HG03060 (cell line): ENCODE data around the gene TCHHL1.
"Not testable (repeated sequence)": the region's sequence is repeated elsewhere in the genome, so short reads cannot be mapped to it uniquely, and the experiment has no call there.

Source experiments
- ATAC-seq: cut with Tn5 transposase; IDR thresholded peaks from one replicate; pipeline ENCODE4 v1.9.1; 2021; ENCODE audit warnings: low read depth, moderate number of reproducible peaks; ENCODE audit not compliant: unreplicated experiment

TCHHL1 gene

DNA sequence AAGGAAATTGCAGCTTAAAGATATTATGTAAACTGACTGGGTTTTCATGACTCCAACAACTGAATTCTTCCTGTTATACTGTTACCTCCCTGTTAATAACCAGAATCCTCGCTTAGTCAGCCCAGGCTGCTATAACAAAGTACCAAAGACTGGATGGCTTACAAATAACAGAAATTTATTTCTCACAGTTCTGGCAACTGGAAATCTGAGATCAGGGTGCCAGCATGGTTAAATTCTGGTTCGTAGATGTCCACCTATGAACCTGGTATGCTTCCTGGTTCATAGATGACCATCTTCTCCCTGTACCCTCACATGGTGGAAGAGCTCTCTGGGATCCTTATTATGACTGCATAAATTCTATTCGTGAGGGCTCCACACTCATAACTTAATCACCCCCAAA is 8.1 kb upstream of the TCHHL1 start:
- no peak for ATAC-seq

DNA sequence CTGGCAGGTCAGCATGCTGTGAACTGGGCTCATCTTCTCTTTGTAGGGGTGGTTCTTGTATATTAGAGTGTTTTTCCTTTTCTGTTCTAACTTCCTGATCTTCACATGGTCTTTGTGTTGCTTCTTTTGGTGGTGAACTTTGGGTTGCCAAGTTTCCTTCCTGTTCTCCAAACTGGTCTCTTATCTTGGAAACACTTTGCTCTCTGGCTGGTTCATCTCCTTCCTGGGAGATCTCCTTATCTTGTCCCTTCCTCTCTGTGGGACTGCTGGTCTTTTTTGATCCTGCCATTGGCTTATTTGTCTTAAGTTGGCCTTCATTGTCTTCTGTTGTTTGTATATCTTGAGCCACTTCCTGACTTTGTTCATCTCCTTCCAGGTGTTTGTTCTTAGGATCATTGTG is 2.1 kb downstream of the TCHHL1 start:
- ATAC-seq, result no peak

DNA sequence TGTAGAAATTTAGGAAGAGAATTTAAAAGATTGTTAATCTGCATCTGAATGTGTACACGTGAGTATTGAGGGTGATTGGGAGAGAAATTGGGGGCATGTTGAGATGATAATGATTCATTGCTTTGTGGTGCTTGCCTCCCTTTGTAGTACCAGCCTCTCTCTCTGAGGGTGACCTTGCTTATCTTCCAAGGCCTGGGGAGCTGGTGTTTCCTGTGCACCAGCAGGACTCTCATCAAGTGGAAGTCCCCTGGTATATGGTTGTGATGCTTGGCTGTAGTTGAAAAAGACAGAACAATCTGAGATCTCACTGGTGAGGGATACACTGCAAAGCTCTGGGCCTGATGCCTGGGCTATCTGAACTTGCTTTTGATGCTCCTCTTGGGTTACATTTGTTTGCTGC is 4.0 kb downstream of the TCHHL1 start:
- no peak for ATAC-seq

DNA sequence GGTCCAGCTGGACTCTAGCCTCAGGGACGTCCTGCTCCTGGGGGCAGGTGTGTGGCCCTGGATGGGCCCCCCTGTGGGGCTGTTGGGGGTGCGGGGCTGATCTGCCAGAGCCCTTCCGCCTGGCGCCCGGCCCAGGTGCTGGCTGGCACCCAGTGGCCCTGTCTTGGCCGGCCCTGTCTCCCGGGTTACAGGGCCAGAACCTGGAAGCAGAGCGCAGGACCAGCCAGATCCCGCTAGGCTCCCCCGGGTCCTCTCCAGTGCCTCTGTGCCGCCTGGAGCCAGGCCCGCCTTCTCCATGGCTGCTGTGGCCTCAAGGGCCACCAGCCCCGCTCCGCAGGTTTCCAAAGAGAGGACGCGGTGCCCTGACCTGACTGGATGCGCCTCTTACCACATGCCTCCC is 7.8 kb downstream of the TCHHL1 start:
- not testable (repeated sequence) for ATAC-seq

DNA sequence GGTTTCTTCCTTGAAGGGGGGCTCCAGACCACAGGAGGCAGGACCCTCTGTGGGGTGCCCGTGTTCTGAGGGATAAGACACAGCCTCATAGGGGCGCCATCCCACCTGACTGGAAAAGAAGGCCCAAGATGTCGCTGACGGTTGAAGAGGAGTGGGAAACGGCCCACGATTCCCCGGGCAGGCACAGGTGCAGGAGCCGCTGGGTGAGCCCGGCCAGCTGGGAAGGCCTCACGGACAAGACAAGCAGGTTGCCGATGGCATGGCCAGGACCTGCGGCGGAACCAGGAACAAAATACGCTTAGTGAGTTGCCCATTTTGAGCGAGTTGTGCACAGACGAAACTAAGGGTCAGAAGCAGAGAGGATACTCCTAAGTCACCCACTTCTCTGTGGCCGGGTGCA is 8.4 kb downstream of the TCHHL1 start:
- ATAC-seq, result not testable (repeated sequence)

DNA sequence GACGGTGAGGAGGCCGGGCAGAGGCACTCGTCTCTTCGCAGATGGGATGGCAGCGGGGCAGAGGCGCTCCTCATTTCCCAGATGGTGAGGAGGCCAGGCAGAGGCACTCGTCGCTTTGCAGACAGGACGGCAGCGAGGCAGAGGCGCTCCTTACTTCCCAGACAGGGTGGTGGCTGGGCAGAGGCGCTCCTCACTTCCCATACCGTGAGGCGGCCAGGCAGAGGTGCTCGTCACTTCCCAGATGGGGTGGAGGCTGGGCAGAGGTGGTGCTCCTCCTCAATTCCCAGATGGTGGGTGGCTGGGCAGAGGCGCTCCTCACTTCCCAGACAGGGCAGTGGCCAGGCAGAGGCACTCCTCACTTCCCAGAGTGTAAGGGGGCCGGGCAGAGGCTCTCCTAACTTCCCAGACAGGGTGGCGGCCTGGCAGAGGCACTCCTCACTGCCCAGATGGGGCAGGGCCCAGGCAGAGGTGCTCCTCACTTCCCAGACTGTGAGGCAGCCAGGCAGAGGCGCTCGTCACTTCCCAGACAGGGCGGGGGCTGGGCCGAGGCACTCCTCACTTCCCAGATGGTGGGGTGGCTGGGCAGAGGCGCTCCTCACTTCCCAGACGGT is 9.9 kb downstream of the TCHHL1 start:
- ATAC-seq, result no peak

DNA sequence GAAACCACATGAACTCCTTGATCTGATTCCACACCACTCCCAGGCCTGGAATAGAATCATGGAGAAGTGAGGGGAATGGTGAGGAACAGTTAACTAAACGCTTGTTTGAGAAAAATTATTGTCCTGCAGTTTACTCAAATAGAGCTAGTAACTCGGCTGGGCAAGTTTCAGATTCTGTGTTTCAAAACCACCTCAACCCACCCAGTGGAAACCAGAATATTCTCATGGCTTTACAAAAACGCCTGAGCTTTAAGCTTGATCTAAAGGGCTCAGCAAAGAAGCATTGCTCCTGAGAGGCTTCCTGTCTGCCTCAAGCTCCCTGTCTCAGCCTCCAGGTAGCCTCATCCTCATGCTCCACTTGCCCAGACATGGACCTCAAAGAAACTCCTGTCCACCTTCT is 16.6 kb downstream of the TCHHL1 start:
- ATAC-seq, result no peak

DNA sequence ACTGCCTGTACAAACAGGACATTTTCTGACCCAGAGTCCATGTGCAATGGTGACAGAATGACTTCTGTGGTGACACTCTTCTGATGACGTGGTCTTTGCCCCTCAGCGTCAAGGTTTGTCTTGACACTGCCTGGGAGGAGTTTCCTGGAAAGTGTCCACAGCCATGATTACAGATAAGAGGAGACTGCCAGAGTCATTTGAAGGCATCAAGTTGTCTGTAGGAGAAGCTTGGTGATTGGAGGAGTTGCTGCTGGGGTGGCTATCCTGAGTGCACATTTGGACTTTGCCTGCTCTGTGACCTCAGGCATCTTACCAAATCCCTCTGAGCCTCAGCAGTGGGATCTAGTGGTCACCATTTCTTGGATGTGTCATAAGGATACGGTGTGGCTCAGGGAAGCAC is 17.7 kb downstream of the TCHHL1 start:
- ATAC-seq, result no peak

DNA sequence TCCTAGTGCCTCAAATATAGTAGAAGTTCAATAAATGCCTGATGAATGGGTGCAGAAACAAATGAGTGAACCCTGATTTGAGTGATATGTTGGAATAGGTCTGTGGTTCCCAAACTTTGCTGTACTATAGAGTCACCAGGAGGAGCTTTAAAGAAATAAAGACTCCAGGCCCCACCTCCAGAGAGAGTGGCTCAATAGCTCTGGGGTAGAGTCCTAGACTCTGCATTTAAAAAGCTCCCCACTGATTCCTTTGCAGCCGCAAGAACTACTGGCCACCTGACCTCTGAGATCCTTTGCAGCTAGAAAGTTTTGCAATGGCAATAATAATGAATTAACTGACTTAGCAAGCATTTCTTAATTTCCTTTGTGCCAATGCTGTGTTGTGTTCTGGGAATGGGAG is 20.9 kb downstream of the TCHHL1 start:
- no peak for ATAC-seq

DNA sequence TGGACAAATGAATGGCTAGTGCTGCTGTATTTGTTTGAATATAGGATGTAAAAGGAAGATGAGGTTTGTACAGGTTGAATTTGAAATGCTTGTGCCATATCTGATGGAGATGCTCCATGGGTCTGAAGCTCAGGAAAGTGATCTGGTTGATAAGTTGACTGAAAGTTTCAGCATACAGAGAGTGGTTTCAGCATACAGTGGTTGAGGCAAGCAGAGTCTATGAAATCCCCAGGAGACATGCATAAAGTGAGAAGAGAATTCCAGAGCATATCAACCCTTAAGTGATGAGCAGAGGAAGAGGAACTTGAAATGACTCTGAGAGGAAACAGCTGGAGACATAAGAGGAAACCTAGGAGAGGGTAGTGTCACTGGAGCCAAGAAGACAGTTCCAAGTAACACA is 21.7 kb downstream of the TCHHL1 start:
- ATAC-seq, result no peak

DNA sequence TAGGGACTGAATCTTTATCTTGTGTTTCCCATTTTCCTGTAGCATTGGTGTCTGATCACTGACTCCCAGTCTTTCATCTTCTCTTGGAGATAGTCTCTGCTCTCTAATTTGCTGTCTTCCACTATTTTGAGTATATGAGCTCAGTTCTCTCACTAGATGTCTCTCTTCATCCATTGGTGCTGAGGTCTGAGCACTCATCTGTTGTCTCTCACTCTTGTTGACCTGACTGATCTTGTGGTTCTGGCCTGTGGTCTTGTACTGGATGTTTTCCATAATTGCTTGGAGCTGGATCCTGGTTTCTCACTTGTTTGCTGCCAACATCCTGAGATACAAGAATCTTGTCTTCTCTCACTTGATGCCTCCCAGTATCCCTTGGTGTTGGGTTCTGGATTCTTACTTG is 26.9 kb downstream of the TCHHL1 start:
- ATAC-seq, result no peak

DNA sequence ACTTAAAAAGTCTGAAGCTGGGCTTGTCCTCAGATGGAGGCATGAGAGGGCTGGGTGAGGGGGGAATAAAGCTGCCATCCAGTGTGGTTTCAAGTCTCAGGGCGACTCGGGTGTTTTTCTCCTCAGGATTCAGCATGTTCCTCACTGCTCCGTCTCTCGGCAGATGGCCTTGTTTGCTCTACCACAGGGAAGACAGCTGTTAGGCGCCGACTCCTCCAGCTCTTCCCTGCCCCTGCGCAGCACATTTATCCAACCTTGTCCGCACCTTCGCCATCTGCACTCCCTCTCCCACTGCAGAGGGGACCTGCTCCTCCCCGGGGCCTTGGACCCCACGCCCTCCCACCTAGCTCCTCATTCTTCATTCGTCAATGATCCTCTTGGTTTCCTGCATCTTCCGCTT is 35.5 kb downstream of the TCHHL1 start:
- no peak for ATAC-seq

DNA sequence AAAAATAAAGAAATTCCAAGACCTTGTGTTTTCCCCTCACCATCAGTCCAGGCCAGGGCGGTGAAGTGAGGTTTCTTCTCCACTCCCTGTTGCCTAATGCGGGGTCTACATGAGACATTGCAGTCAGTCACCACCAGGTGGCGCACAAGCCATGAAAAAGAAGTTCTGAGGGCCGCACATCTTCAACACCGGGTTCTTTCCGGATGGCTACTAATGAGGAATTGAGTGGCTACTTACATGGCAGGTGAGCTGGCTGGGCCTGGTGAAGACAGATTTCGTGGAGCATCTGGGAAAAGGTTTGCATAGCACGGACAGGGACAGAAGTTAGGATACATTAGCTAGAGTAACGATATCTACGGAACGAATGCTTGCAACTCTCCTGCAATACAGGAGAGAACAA is 36.3 kb downstream of the TCHHL1 start:
- no peak for ATAC-seq

DNA sequence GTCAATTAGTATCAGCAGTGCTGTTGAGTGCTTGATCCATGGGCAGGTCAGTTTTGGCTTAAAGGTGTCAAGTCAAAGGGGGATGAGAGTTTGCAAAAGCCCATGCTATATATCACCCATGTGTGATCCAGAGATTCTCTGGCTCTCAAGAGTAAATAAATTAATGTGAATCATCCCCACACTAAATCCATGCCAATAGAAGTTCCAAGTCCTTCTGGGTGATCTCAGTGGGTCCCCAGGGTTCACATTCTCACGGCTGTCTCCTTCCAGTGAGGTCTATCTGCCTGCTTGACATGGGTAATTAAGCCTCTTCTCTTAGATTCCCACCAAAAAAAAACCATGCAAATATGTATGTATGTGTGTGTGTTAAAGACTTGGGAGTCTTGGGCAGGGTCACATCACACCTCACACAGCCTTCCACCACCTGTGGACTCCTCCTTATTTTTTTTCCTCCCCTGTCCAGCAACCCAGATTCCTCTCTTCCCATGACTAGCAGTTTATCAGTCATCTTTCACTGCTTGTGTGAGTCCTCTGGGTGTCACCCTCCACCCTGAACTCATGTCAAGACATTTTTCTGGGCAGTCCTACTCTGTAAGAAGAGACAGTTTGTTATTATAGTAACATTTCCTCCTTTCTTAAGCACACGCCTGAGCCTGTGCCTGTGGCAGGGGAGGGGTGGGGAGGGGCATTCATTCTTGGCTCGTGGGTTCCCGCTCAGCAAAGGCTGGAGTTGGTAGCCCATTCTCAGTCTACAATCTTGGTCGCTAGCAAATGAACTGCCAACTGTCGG is 37.8 kb downstream of the TCHHL1 start:
- no peak for ATAC-seq

DNA sequence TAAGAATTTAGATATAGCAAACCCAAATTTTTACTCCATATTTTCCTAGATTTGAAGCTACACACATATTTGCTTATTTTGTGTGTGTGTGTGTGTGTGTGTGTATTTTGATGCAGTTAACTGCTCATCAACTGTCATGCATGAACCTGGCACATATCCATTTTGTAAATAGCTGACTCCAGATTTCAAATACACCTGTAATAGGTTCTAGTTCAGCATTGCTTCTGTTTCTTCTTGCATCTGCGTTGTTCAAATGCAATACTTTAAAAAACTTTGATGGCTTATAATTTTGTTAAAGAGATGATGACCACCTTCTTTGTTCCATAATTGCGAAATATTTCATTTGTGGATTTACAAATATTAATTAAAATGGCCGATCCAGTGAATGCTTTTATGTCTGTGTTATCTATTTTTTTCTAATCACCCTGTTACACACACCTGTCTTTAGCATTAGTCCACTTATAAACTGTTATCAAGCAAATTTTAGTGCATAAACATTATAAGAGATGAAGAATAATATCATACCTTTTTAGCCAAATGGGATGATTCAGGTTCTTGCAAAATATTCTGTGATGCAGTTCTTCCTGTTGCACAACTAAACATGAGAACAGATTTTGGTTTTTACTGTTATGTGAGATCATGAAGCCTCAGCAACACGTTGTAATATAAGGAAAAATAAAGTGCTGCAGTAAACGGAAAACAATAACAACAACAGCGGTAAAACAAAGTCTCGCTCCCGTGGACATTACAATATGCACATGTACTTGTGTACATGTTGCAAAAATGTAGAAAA is 39.4 kb downstream of the TCHHL1 start:
- no peak for ATAC-seq

DNA sequence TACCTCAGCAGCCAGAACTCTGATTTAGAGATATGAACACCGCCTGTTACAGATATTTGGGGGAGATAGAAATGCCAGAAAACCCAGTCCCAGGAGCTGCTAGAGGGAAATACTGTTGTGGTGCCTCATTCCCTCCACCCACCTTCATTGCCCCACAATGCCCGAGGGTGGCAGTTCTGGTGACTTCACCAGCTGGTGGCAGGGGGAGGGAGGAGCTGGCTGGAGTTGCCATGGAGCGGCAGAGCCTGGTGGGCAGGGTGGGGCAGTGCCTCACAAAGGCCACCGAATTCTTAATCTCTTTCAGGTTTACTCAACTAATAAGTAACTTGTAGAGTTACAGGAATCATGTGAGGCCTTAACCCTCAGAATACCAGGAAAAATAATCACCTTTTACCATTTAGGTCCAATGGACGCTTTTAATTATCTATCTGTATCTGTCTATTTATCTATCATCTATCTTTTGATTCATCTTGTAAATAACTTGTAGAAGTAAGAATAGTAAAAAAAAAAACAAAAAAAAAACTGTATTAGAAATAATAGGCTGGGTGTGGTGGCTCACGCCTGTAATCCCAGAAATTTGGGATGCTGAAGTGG is 40.4 kb downstream of the TCHHL1 start:
- peak; percentile 8 for ATAC-seq

DNA sequence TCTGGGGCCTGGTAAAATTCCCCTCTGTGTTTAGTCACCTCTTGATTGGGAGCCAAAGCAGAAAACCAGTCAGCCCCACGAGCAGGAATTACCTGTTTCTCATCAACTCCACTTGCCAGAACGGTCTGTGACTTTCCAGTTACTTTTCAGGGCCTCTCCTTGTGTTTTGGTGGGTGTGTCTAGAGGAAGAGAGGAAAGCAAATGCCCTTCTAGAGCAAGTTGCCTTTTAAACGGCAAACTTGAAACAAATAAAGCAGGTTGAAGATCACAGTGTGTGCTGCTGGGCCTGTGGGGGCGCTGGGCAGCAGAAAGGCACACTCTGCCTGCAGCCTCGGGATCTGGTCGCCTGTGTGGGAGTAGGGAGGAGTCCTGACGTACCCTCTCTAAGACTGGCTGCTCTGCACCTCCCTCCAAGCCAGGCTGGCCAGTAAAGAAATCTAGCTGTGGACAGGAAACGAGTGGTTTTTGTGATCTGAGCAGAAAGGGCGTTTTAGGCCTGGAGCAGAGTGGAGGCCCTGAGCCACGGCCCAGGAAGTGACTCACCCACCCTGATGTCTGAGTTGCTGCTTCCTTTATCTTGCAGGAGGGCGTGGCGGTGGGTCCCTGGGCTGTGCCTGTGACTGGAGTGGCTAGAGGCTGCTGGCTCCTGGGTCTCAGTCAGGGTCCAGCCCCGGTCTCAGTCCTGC is 41.0 kb downstream of the TCHHL1 start:
- ATAC-seq, result peak; percentile 96

DNA sequence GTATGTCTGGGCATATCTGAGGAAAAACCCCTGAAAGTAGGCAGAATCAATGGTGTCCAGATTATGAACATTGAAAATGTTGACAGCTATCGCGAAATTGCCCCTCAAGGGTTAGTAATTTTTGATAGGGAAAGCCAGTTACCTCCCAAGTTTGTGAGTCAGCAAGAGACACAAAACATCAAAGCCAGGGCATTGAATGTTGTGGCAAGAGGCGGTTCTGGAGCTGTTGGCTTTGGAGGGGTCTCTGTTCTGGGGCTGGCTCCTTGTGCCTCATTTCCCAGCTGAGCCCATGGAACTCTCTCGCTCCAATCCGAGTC is 41.5 kb downstream of the TCHHL1 start:
- ATAC-seq, result no peak

DNA sequence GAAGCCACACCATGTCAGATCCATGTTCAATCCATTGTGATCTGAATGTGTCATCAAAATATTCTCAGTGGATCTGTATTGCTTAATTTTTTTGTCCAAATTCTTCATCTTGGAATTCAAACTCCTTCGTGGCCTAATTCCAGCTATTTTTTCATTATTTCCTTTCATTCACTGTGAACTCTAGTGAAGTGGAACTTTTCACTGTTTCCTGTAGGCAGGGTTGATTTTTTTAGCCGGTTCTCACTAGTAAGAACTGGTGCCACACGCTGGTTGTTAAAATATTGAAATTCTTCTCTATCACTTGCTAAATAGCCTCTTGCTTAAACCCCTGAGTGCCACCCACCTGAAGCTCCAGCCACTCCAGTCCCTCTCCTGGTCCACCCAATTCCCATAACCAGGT is 44.5 kb downstream of the TCHHL1 start:
- no peak for ATAC-seq

DNA sequence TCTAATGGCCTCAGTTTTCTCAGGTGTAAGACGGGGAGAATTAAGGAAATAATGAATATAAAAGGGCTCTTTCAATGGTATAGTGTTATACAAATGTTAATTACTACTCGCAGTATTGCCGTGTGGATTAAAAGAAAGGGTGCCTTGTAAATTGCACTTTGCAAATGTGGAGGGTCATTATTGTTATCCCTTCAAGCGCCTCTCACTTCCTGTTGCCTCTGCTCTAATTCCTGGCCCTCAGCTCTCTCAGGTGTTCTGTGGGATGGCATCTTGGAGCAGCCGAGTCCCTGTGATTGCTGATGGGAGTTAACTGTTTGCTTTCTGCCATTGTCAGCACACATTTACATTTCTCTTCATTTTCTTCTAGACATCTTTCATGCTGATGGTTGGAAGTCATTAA is 45.0 kb downstream of the TCHHL1 start:
- no peak for ATAC-seq

DNA sequence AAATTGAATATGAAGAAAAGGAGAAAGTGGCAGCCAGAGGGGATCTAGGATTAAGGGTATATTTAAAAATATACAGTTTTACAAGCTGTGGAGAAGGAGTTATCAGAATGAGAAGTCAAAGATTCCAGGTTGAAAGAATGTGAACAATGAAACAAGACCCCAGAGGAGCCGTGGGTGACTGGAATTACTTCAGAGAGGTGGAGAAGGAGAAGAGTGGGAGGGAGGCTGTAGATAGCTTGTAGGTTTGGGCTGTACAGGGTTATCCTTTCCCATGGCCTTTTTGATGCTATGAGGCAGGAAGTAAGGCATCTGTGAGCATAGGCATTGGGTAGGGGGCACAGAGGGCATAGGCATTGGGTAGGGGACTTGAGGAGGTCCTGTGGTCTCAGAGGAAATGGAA is 46.8 kb downstream of the TCHHL1 start:
- ATAC-seq, result no peak
